GM23338 (cell line): Measurements from ENCODE around the gene MPZ. TPM values are rescaled to one million over a fixed set of nuclear protein-coding genes. Genes with fewer than 3 reads are reported as not detected.
"Not testable (repeated sequence)": the region's sequence is repeated elsewhere in the genome, so short reads cannot be mapped to it uniquely, and the experiment has no call there.

Experiments
- ATAC-seq: fragments of 200-7000 bp; cut with Tn5 transposase; 3 replicates; pipeline ENCODE4 v1.9.1; 2020
- DNase-seq: peaks from one replicate; pipeline ENCODE4 v3.0.0-alpha.2; 2015; ENCODE audit warnings: low spot score
- H2AFZ ChIP-seq: fragments of 200-600 bp; sonication (generic); 2 replicates; pipeline ENCODE4 v1.8.0; 2016; ENCODE audit warnings: antibody characterized with exemption, mild to moderate bottlenecking, moderate library complexity
- H3F3A ChIP-seq: fragments of 200-600 bp; sonication (generic); replicated peaks from 2 replicates; pipeline ENCODE4 v1.8.0; 2017; ENCODE audit warnings: antibody characterized with exemption, mixed run types, low read depth
- H3K27ac ChIP-seq: fragments of 200-600 bp; sonication (generic); 2 replicates; pipeline ENCODE4 v1.6.1; 2016; ENCODE audit warnings: low read depth
- H3K27me3 ChIP-seq: fragments of 200-600 bp; sonication (generic); 2 replicates; pipeline ENCODE4 v1.8.0; 2016; ENCODE audit warnings: mild to moderate bottlenecking, mixed run types, moderate library complexity; ENCODE audit not compliant: insufficient read depth
- H3K36me3 ChIP-seq: fragments of 200-600 bp; sonication (generic); 2 replicates; pipeline ENCODE4 v1.8.0; 2016; ENCODE audit warnings: mild to moderate bottlenecking; ENCODE audit not compliant: insufficient read depth
- H3K4me1 ChIP-seq: fragments of 200-600 bp; sonication (generic); 2 replicates; pipeline ENCODE4 v1.8.0; 2016; ENCODE audit warnings: mild to moderate bottlenecking, moderate library complexity; ENCODE audit not compliant: insufficient read depth
- H3K4me2 ChIP-seq: fragments of 200-600 bp; sonication (generic); 2 replicates; pipeline ENCODE4 v1.7.1; 2017; ENCODE audit warnings: mixed run types
- H3K4me3 ChIP-seq: fragments of 200-600 bp; sonication (generic); 2 replicates; pipeline ENCODE4 v1.6.1; 2016; ENCODE audit warnings: mixed run types
- H3K79me2 ChIP-seq: fragments of 200-600 bp; sonication (generic); replicated peaks from 2 replicates; pipeline ENCODE4 v1.8.0; 2017; ENCODE audit warnings: mild to moderate bottlenecking; ENCODE audit not compliant: insufficient read depth
- H3K9me2 ChIP-seq: fragments of 200-600 bp; sonication (generic); 2 replicates; pipeline ENCODE4 v1.8.0; 2017; ENCODE audit not compliant: insufficient read depth
- H4K20me1 ChIP-seq: fragments of 200-600 bp; sonication (generic); replicated peaks from 2 replicates; pipeline ENCODE4 v1.8.0; 2017; ENCODE audit warnings: mild to moderate bottlenecking; ENCODE audit not compliant: insufficient read depth
- H3K27ac Mint-ChIP-seq: 2 replicates; pipeline ENCODE4 v1.8.0; 2020; ENCODE audit warnings: inconsistent platforms, mild to moderate bottlenecking, moderate library complexity, mixed read lengths
- H3K27me3 Mint-ChIP-seq: 3 replicates; pipeline ENCODE4 v1.8.0; 2022; ENCODE audit warnings: low read depth, mild to moderate bottlenecking, moderate library complexity, mixed read lengths, inconsistent platforms; ENCODE audit not compliant: insufficient read depth, poor library complexity
- H3K36me3 Mint-ChIP-seq: 3 replicates; pipeline ENCODE4 v1.8.0; 2021; ENCODE audit warnings: low read depth, mild to moderate bottlenecking, inconsistent platforms, moderate library complexity, mixed read lengths
- H3K4me1 Mint-ChIP-seq: 3 replicates; pipeline ENCODE4 v1.8.0; 2020; ENCODE audit warnings: mild to moderate bottlenecking, inconsistent platforms, mixed read lengths
- H3K4me3 Mint-ChIP-seq: 3 replicates; pipeline ENCODE4 v1.8.0; 2021; ENCODE audit warnings: moderate library complexity, mild to moderate bottlenecking, inconsistent platforms, mixed read lengths
- H3K9me3 Mint-ChIP-seq: 3 replicates; pipeline ENCODE4 v1.8.0; 2020; ENCODE audit warnings: moderate library complexity, mild to moderate bottlenecking, inconsistent platforms, mixed read lengths
- polyA plus RNA-seq: library from polyadenylated mRNA; unstranded; fragments of >200 nt; fragmentation: Nextera tagmentation; extraction: Ambion mirVana; gene quantifications from 2 replicates; pipeline ENCODE4 v1.2.1, GENCODE V29; 2016
- total RNA-seq: library from RNA; depleted of rRNA; stranded (reverse); fragments of >200 nt; shearing (Covaris generic); gene quantifications from 2 replicates; pipeline ENCODE4 v1.2.3, GENCODE V29; 2014; rRNA removed

The MPZ gene
- total and polyA plus RNA-seq, 2 experiments from 2014 or later: 1.9 to 4.0 TPM

DNA sequence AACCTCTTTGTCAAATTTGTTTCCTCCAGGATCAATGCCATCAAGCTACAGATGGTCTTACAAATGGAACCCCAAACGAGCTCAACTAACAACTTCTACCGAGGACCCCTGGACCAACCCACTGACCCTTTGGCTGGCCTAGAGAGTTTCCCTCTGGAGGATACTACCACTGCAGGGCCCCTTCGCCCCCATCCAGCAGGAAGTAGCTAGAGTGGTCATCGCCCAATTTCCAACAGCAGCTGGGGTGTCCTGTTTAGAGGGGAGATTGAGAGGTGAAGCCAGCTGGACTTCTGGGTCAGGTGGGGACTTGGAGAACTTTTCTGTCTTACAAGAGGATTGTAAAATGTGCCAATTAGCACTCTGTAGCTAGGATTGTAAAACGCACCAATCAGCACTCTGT, 52.7 kb downstream of the MPZ start:
- H3K4me2 ChIP-seq, H3K27ac ChIP-seq, H3K36me3 ChIP-seq, H2AFZ ChIP-seq, H3F3A ChIP-seq, DNase-seq, ATAC-seq, H3K4me3 ChIP-seq, H3K27ac Mint-ChIP-seq, H3K9me2 ChIP-seq, H3K79me2 ChIP-seq, H3K4me3 Mint-ChIP-seq, H4K20me1 ChIP-seq, H3K4me1 ChIP-seq: not testable (repeated sequence)
- Mint-ChIP-seq H3K4me1 (peaks cover 21% of the 10 kb centered on the region), H3K36me3 (peaks cover 16% of the 10 kb centered on the region), H3K9me3 (peaks cover 28% of the 10 kb centered on the region), H3K27me3 (peaks cover 42% of the 10 kb centered on the region)
- peaks cover 38% of the 10 kb centered on the region for H3K27me3 ChIP-seq

GRCh38 chr1:161255955-161256520, 53.7 kb downstream of the MPZ start:
- H3K27ac ChIP-seq, H3K4me1 ChIP-seq, DNase-seq, H3K27ac Mint-ChIP-seq, H3F3A ChIP-seq, H4K20me1 ChIP-seq, H3K36me3 ChIP-seq, ATAC-seq, H3K4me3 Mint-ChIP-seq, H3K4me3 ChIP-seq, H3K9me2 ChIP-seq, H3K79me2 ChIP-seq, H3K4me2 ChIP-seq, H2AFZ ChIP-seq: not testable (repeated sequence)
- H3K36me3 Mint-ChIP-seq: peaks cover 16% of the 10 kb centered on the region
- H3K9me3 Mint-ChIP-seq: peaks cover 28% of the 10 kb centered on the region
- peaks cover 15% of the 10 kb centered on the region for H3K4me1 Mint-ChIP-seq
- H3K27me3 ChIP-seq: peaks cover 33% of the 10 kb centered on the region
- H3K27me3 Mint-ChIP-seq: peaks cover 36% of the 10 kb centered on the region

- Mint-ChIP-seq H3K36me3 (peaks cover 16% of the 10 kb centered on the region), H3K4me1 (peaks cover 11% of the 10 kb centered on the region; the same call in 2 of the 3 replicates), H3K27me3 (peaks cover 32% of the 10 kb centered on the region), H3K9me3 (peaks cover 28% of the 10 kb centered on the region)
- H3K27ac ChIP-seq, H3K27ac Mint-ChIP-seq, H3K4me3 Mint-ChIP-seq, H3F3A ChIP-seq, H2AFZ ChIP-seq, ATAC-seq, DNase-seq, H3K9me2 ChIP-seq, H3K4me1 ChIP-seq, H4K20me1 ChIP-seq, H3K4me2 ChIP-seq, H3K4me3 ChIP-seq, H3K36me3 ChIP-seq, H3K79me2 ChIP-seq: not testable (repeated sequence)
- peaks cover 26% of the 10 kb centered on the region for H3K27me3 ChIP-seq
Measured at GRCh38 chr1:161255302-161255701, 54.5 kb downstream of the MPZ start.

Other genes starting within 250 kb of the MPZ start
- gene ARHGAP30, start 240.1 kb downstream of the MPZ start, total RNA-seq: 0.19 TPM in 1 of 2 replicates, not detected in the other
- 0.45 and 1.0 TPM in 2 replicates for gene ARHGAP30, start 240.1 kb downstream of the MPZ start, polyA plus RNA-seq
- gene NECTIN4, start 220.4 kb downstream of the MPZ start, total RNA-seq: not detected in 2 replicates
- 0.16 and 0.42 TPM in 2 replicates for gene NECTIN4, start 220.4 kb downstream of the MPZ start, polyA plus RNA-seq
- 5.6 and 6.3 TPM in 2 replicates for gene KLHDC9, start 211.6 kb downstream of the MPZ start, total RNA-seq
- 6.6 and 7.2 TPM in 2 replicates for gene KLHDC9, start 211.6 kb downstream of the MPZ start, polyA plus RNA-seq
- gene PFDN2, start 191.9 kb downstream of the MPZ start, total RNA-seq: 19.7 and 45.6 TPM in 2 replicates
- 352 and 395 TPM in 2 replicates for gene PFDN2, start 191.9 kb downstream of the MPZ start, polyA plus RNA-seq
- gene NIT1, start 191.9 kb downstream of the MPZ start, total RNA-seq: 29.7 and 35.9 TPM in 2 replicates
- gene NIT1, start 191.9 kb downstream of the MPZ start, polyA plus RNA-seq: 38.0 and 43.0 TPM in 2 replicates
- 30.2 and 35.3 TPM in 2 replicates for gene DEDD, start 177.3 kb downstream of the MPZ start, total RNA-seq
- gene DEDD, start 177.3 kb downstream of the MPZ start, polyA plus RNA-seq: 20.7 and 22.8 TPM in 2 replicates
- gene UFC1, start 156.0 kb downstream of the MPZ start, total RNA-seq: 41.4 and 57.5 TPM in 2 replicates
- 74.5 and 77.0 TPM in 2 replicates for gene UFC1, start 156.0 kb downstream of the MPZ start, polyA plus RNA-seq
- 17.0 and 25.6 TPM in 2 replicates for gene USP21, start 150.5 kb downstream of the MPZ start, total RNA-seq
- 17.9 and 20.0 TPM in 2 replicates for gene USP21, start 150.5 kb downstream of the MPZ start, polyA plus RNA-seq
- gene PPOX, start 143.5 kb downstream of the MPZ start, total RNA-seq: 24.7 and 26.5 TPM in 2 replicates
- gene PPOX, start 143.5 kb downstream of the MPZ start, polyA plus RNA-seq: 39.6 and 46.2 TPM in 2 replicates
- 32.4 and 35.8 TPM in 2 replicates for gene B4GALT3, start 132.5 kb downstream of the MPZ start, total RNA-seq
- gene B4GALT3, start 132.5 kb downstream of the MPZ start, polyA plus RNA-seq: 23.3 and 24.2 TPM in 2 replicates
- gene ADAMTS4, start 110.9 kb downstream of the MPZ start, total RNA-seq: 4.7 and 5.2 TPM in 2 replicates
- gene ADAMTS4, start 110.9 kb downstream of the MPZ start, polyA plus RNA-seq: 1.3 and 1.7 TPM in 2 replicates
- 94.7 and 131 TPM in 2 replicates for gene NDUFS2, start 107.6 kb downstream of the MPZ start, total RNA-seq
- gene NDUFS2, start 107.6 kb downstream of the MPZ start, polyA plus RNA-seq: 54.0 and 56.7 TPM in 2 replicates
- gene FCER1G, start 94.7 kb downstream of the MPZ start, total RNA-seq: 0.74 TPM in 1 of 2 replicates, not detected in the other
- 0.57 and 1.1 TPM in 2 replicates for gene FCER1G, start 94.7 kb downstream of the MPZ start, polyA plus RNA-seq
- not detected in 2 replicates for gene APOA2, start 86.3 kb downstream of the MPZ start, total RNA-seq
- gene APOA2, start 86.3 kb downstream of the MPZ start, polyA plus RNA-seq: 2.7 TPM in 1 of 2 replicates, not detected in the other
- 12.9 and 22.3 TPM in 2 replicates for gene TOMM40L, start 83.9 kb downstream of the MPZ start, total RNA-seq
- gene TOMM40L, start 83.9 kb downstream of the MPZ start, polyA plus RNA-seq: 5.9 and 6.8 TPM in 2 replicates
- not detected in 2 replicates for gene NR1I3, start 71.8 kb downstream of the MPZ start, total RNA-seq
- 0.40 and 0.50 TPM in 2 replicates for gene NR1I3, start 71.8 kb downstream of the MPZ start, polyA plus RNA-seq
- gene PCP4L1, start 51.2 kb downstream of the MPZ start, total RNA-seq: 1.4 and 3.8 TPM in 2 replicates
- gene PCP4L1, start 51.2 kb downstream of the MPZ start, polyA plus RNA-seq: 1.7 and 2.2 TPM in 2 replicates
- gene SDHC, start 4.4 kb upstream of the MPZ start, total RNA-seq: 84.4 and 126 TPM in 2 replicates
- 107 and 141 TPM in 2 replicates for gene SDHC, start 4.4 kb upstream of the MPZ start, polyA plus RNA-seq
- not detected in 2 replicates for gene CFAP126, start 57.9 kb upstream of the MPZ start, total RNA-seq
- gene CFAP126, start 57.9 kb upstream of the MPZ start, polyA plus RNA-seq: not detected in 2 replicates
- 1.3 TPM in 1 of 2 replicates, not detected in the other for gene FCGR2A, start 195.5 kb upstream of the MPZ start, total RNA-seq
- gene FCGR2A, start 195.5 kb upstream of the MPZ start, polyA plus RNA-seq: 0.08 and 0.38 TPM in 2 replicates
- not detected in 2 replicates for gene HSPA6, start 214.6 kb upstream of the MPZ start, total RNA-seq
- gene HSPA6, start 214.6 kb upstream of the MPZ start, polyA plus RNA-seq: 0.09 TPM in 1 of 2 replicates, not detected in the other
- gene FCGR3A, start 239.8 kb upstream of the MPZ start, total RNA-seq: not detected in 2 replicates
- gene FCGR3A, start 239.8 kb upstream of the MPZ start, polyA plus RNA-seq: 0.10 TPM in 1 of 2 replicates, not detected in the other